Measurements from ENCODE around the gene MYO1D.

DNA sequence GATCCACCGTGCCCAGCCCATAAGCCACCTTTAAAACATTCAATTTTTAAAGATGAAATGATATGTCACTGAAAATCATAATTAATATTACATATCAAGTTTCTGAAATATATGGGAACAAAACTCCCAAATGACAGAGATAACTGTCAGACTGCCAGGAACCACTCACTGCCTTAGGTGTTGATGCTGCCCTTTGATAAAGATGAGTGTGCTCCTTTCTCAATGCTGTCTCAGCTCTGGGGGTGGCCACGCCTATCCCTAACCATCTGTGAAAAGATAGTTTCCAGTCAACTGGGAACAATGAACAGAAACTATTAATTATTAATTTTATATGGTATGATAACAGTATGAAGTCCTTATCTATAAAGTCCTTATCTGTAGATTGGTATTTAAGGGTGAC, 177.7 kb downstream of the MYO1D start:
- TF ChIP-seq CTCF (IDR thresholded peaks at IDR 0.05) (no peak), EZH2 (IDR thresholded peaks at IDR 0.05; ENCODE audit: borderline replicate concordance, insufficient read depth, low read depth, low read length, poor library complexity, severe bottlenecking) (no peak)
